ENCODE results near the gene IQCE. TPM values are rescaled to one million over a fixed set of nuclear protein-coding genes. Genes with fewer than 3 reads are reported as not detected.
"Not testable (repeated sequence)": the region's sequence is repeated elsewhere in the genome, so short reads cannot be mapped to it uniquely, and the experiment has no call there.

The IQCE gene
- total RNA-seq, 2 experiments from 2014 or later: 8.3 to 10.0 TPM

DNA sequence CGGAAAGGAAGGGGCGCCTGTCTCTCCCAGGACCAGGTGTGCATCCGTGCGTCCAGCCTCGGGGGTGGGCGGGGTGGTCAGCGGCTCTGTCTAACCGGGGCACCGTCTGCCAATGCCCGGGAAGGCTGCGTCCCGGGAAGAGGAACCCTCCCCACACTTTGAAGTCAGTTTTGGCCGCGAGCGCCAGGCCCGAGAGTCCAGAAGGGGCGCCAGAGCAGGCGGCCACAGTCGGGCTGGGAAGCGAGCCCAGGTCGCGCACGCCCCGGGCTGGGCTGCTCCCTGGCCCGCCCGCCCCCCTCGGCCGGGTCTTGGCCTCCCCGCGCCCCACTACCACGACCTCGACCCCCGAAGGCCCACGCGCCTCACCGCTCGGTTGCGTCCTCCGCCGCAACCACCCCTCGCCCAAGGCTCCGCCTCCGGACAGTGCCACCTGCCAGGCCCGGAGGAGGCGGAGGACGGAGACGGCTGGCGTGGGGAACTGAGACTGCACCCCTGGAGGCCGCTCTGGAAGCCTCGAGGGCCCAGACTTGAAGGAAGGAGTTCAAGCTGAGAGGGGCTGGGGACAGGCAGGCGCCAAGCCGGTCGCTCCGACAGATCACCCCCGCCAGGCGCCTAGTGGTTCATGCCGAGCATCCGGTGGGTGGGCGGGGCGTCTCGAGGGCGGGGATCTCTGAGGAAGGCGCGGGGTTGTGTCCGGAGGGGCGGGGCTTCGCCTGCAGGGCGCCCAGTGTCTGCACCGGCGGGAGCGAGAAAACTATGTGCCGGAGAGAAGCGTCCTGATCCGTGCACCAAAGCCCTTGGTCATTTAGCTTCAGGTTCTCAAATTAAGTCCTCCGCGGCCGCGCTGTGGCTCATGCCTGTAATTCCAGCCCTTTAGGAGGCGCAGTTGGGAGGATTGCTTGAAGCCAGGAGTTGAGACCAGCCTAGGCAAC lies 3.4 kb upstream of the IQCE start, which contains the start of gene BRAT1:
TSS of gene BRAT1 (minus strand) at position 404 of the 932 bp plus-strand sequence. CDS start 1,093 bp downstream, outside the sequence.
- POLR2A ChIA-PET: interaction anchor here (0.7 to 1.5 kb wide), 8 partner anchors 15 to 98 kb away, joined by 3 to 12 read pairs (median 4); no protein-coding TSS in a partner anchor
- no peaks in the 10 kb centered on the region for H3K27me3 Mint-ChIP-seq
- peaks cover 25% of the 10 kb centered on the region for H3K4me1 Mint-ChIP-seq
- H3K9me3 Mint-ChIP-seq: no peaks in the 10 kb centered on the region
- peak within 1 kb of the TSS; percentile 92 for H3K27ac Mint-ChIP-seq
- ATAC-seq (ENCODE audit: low read depth) (peak; percentile 83), DNase-seq (peak; percentile 95)
- H3K36me3 Mint-ChIP-seq: peaks cover 8% of the 10 kb centered on the region
- H3K4me3 Mint-ChIP-seq: peak within 1 kb of the TSS; percentile 89

DNA sequence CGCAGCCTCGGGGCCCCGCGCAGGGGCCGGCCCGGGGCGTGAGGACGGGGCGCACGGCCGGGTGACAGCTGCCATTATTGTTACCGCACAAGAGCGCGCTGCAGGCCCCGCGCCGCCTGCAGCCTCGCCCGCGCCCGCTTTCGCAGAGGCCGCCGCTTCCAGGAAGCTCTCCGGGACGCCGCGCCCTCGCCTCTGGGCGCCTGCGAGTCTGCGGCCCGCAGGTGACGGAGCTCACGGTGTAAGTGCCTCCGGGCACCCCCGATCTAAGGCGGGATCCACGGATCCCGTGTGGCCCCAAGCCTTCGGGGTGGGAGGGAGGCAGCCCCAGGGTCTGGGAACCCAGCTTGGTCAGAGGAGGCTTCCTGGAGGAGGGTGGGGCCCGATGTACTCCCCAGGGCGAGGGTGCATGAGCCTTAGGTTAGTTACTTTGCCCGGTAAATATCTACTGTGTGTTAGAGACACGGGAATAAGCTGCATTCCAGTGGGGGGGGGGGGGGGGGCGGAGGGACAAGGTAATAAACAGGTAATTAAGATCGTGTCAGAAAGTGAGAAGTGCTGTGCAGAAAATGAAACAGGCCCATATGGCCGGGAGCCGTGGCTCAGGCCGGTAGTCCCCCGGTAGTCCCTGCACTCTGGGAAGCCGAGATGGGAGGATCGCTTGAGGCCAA lies 638 bp downstream of the IQCE start:
- DNase-seq (no peak), ATAC-seq (ENCODE audit: low read depth) (peak; percentile 14)
- Mint-ChIP-seq H3K4me1 (peaks cover 12% of the 10 kb centered on the region), H3K9me3 (no peaks in the 10 kb centered on the region), H3K36me3 (no peaks in the 10 kb centered on the region), H3K27me3 (no peaks in the 10 kb centered on the region), H3K4me3 (peak overlapping the region; percentile 79), H3K27ac (peak overlapping the region; percentile 38)
- POLR2A ChIA-PET: interaction anchor here (0.7 to 1.4 kb wide), 6 partner anchors 20 to 85 kb away, joined by 3 to 6 read pairs (median 4); no protein-coding TSS in a partner anchor

DNA sequence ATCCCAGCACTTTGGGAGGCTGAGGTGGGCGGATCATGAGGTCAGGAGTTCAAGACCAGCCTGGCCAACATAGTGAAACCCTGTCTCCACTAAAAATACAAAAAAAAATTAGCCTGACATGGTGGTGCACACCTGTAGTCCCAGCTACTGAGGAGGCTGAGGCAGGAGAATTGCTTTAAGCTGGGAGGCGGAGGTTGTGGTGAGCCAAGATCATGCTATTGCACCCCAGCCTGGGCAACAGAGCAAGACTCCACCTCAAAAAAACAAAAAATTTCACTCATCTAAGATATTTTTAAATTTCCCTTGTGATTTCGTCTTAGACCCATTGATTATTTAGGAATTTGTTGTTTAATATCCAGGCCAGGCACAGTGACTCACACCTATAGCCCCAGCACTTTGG lies 5.2 kb downstream of the IQCE start:
- DNase-seq; H3K27ac Mint-ChIP-seq; POLR2A ChIA-PET; H3K4me1 Mint-ChIP-seq; H3K36me3 Mint-ChIP-seq; H3K27me3 Mint-ChIP-seq; H3K4me3 Mint-ChIP-seq; ATAC-seq (ENCODE audit: low read depth); H3K9me3 Mint-ChIP-seq: not testable (repeated sequence)

DNA sequence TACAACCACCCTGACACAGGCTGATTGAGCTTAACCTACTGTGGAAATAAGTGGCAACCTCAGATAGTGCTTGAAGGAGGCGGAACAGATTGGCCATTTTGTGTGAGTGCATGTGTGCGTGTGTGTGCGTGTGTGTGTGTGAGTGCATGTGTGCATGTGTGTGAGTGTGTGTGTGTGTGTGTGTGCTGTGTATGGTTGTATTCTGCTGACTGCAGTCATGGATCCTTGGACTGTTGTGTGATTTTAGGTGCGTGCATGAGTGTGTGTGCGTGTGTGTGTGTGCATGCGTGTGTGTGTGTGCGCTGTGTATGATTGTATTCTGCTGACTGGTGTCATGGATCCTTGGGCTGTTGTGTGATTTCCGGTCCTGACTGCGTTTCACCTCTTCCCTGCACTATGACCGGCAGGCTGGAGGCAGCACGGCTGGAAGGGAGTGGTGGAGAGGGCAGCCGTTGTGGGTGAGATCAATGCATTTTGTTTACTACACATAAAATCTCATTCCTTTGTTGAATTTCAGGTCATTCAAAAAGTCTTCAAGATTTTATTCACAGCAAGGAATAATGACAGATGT lies 6.3 kb downstream of the IQCE start:
- no peak overlapping the region for H3K4me3 Mint-ChIP-seq
- H3K27me3 Mint-ChIP-seq: peaks cover 2% of the 10 kb centered on the region
- no peak for ATAC-seq (ENCODE audit: low read depth)
- no peaks in the 10 kb centered on the region for H3K9me3 Mint-ChIP-seq
- H3K4me1 Mint-ChIP-seq: peaks cover 2% of the 10 kb centered on the region
- H3K27ac Mint-ChIP-seq: no peak overlapping the region
- H3K36me3 Mint-ChIP-seq: peaks cover 2% of the 10 kb centered on the region
- POLR2A ChIA-PET: no interaction called here
- no peak for DNase-seq

DNA sequence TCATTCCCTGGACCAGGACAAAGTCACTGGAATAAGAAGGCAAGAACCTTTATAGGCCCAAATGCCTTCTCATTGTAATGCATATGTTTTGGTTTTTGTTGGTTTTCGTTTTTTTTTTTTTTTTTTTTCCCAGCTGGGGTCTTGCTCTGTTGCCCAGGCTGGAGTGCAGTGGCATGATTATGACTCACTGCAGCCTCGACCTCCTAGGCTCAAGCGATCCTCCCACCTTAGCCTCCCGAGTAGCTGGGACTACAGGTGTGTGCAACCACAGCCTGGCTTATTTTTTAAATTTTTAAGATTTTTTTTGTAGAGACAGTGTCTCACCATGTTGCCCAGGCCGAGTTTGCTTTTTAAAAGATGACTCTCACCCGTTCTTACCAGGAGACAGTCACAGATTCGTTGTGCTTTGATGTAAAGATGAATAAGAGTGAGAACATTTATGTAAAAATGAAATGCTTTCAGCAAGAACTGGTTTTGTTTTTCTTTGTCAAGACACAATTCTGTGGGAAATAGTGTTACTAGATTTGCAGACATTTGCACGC lies 7.6 kb downstream of the IQCE start:
- Mint-ChIP-seq H3K4me3 (no peak overlapping the region), H3K9me3 (no peaks in the 10 kb centered on the region), H3K27ac (no peak overlapping the region), H3K27me3 (peaks cover 2% of the 10 kb centered on the region), H3K36me3 (peaks cover 2% of the 10 kb centered on the region), H3K4me1 (no peaks in the 10 kb centered on the region)
- ATAC-seq (ENCODE audit: low read depth) (no peak), DNase-seq (no peak)
- POLR2A ChIA-PET: interaction anchor here (0.6 kb wide), 1 partner anchor 144 kb away, joined by 3 read pairs; no protein-coding TSS in a partner anchor

DNA sequence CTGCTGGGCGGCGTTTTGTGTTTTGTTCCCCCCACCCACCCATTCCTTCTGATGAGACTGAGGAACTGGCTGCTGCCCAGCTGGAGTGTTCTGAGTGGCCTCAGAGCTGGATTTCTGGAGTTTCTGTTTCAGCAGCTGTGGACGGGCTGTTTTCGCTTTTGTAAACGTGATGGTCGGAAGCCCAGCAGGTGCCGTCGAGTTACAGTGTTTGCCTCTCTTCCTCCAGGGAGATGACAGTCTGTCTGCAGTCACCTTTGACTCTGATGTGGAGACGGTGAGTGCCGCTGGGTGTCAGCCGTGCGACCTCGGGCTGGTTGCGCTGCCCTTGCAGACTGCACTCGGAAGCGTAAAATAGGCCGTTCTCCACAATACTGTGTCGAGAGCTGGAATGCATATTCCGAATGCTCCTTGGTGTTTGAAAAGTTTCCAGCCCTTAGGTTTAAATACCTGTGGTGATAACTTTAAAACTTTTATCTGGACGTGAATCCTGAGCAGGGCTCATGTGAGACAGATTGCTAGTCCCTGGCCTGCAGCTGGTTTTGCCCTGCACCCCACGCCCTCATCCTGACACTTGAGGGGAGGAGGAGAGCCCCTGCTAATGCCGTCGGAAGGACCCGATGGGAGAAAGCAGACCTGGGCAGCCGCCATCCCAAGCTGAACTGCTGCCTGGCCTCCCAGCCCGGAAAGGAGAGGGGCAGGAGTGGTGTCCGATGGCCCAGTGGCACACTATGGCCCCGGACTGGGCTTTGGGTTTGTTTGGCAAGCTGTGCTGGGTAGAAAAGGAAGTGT lies 8.3 kb downstream of the IQCE start:
- no peak for DNase-seq

DNA sequence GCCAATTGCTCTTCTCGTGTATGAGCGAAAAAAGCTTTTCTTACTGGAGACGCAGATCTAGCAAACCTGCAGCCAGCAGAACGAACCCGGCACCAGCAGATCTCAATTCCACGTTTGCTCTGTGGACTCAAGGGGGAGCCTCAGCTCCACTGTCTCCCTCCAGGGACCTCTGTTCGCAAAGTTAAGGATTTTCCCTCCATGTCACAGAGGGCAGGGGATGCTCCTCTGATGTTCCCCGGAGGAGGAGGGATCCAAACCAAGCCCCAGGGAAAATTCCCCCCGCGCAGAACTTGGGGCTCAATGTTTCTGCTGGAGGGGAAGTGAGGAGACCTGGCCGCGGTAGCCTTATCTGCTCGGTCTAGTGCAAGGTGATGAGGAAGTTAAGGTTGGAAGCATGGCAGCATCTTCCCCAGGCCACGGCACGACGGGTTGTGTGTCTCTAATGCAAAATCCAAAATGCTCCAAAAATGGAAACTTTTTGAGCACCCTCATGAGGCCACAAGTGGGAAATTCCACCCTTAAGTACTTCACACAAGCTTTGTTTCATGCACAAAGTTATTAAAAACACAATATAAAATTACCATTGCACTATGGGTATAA lies 9.0 kb downstream of the IQCE start:
- DNase-seq: no peak
- peaks cover 2% of the 10 kb centered on the region for H3K36me3 Mint-ChIP-seq
- H3K27ac Mint-ChIP-seq: no peak overlapping the region
- no peak for ATAC-seq (ENCODE audit: low read depth)
- H3K9me3 Mint-ChIP-seq: no peaks in the 10 kb centered on the region
- H3K27me3 Mint-ChIP-seq: peaks cover 2% of the 10 kb centered on the region
- H3K4me1 Mint-ChIP-seq: no peaks in the 10 kb centered on the region
- H3K4me3 Mint-ChIP-seq: no peak overlapping the region
- POLR2A ChIA-PET: no interaction called here

More for the DNA sequence above, 8.3 kb downstream of the IQCE start:
- H3K27me3 Mint-ChIP-seq: peaks cover 2% of the 10 kb centered on the region
- no peak overlapping the region for H3K27ac Mint-ChIP-seq
- H3K9me3 Mint-ChIP-seq: no peaks in the 10 kb centered on the region
- no peak for ATAC-seq (ENCODE audit: low read depth)
- H3K36me3 Mint-ChIP-seq: peaks cover 2% of the 10 kb centered on the region
- H3K4me1 Mint-ChIP-seq: no peaks in the 10 kb centered on the region
- H3K4me3 Mint-ChIP-seq: no peak overlapping the region
- POLR2A ChIA-PET: no interaction called here

DNA sequence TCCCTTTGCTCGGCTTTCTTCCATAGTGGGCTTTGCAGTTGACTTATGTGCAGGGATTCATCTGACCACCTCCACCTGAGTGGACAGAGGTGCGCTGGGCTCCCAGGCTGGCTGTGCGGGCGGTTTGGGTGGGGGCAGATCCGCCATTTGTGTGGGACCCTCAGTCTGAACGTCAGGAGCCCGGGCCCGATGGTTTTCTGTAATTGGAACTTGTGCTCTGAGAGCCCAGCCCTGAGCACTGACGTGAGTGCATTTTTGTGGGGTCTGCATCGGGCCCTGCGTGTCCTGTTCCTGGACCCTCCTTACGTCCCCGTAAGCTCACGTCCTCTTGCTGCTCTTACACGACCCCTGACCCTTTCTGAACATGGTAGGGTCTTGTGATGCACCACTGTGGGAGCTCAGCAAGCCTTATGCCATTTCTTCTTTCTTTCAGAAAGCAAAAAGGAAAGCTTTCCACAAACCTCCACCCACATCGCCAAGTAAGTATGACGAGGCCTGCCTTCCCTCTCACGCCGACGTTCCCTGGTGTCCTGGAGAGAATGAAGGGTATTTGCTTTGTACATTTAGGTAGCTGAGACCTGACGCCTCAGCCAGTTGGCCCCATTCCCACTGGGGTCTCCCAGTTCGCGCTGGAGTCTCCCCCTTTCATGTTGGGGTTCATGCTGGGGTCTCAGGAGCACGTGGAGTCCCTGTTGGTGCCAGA lies 9.9 kb downstream of the IQCE start:
- DNase-seq (no peak), ATAC-seq (ENCODE audit: low read depth) (no peak)
- H3K27me3 Mint-ChIP-seq: peaks cover 2% of the 10 kb centered on the region
- H3K4me1 Mint-ChIP-seq: no peaks in the 10 kb centered on the region
- H3K27ac Mint-ChIP-seq: no peak overlapping the region
- H3K4me3 Mint-ChIP-seq: no peak overlapping the region
- POLR2A ChIA-PET: no interaction called here
- H3K36me3 Mint-ChIP-seq: peaks cover 3% of the 10 kb centered on the region
- H3K9me3 Mint-ChIP-seq: no peaks in the 10 kb centered on the region

DNA sequence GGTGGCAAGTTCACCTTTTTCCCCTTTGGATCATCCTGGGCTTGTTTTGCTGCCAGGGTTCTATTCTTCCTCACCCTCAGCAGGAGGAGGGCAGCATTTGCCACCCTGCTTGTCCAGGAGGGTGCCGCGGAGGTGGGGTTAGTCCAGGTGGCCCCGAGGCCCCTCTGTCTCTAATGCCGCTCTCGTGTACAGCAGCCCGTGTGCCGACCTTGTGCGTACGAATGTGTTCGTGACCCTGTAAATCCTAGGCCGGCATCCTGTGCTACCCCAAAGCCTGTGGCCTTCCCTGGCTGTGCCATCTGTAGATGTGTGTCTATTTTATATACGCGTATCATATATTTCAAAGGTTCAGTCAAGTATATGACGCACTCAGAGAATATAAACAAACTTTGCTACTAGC lies 10.6 kb downstream of the IQCE start:
- H3K9me3 Mint-ChIP-seq: no peaks in the 10 kb centered on the region
- no peak for ATAC-seq (ENCODE audit: low read depth)
- H3K4me3 Mint-ChIP-seq: no peak overlapping the region
- no peak overlapping the region for H3K27ac Mint-ChIP-seq
- H3K4me1 Mint-ChIP-seq: peaks cover 6% of the 10 kb centered on the region
- no peak for DNase-seq
- H3K36me3 Mint-ChIP-seq: peaks cover 3% of the 10 kb centered on the region
- POLR2A ChIA-PET: no interaction called here
- H3K27me3 Mint-ChIP-seq: peaks cover 2% of the 10 kb centered on the region

DNA sequence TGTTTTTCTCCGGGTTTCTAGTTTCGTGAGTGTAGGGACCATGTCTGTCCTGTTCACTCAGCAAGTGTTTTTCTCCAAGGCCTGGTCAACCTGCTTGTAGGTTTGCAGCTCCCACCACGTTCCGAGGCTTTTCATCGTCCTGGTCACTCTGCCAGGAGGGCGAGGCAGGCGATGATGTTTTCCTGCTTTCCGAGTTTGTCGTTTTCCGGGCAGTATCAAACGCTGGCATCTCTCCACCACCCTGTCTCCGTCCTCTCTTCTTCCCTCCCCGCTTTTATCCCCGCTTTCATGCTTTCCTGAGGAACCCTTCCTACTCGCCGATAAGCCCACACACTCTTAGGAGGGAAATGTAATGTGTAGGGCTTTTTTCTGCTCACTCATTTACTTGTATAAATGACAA lies 11.2 kb downstream of the IQCE start:
- Mint-ChIP-seq H3K4me1 (peaks cover 11% of the 10 kb centered on the region), H3K9me3 (no peaks in the 10 kb centered on the region), H3K27ac (no peak overlapping the region), H3K4me3 (no peak overlapping the region), H3K27me3 (peaks cover 2% of the 10 kb centered on the region), H3K36me3 (peaks cover 3% of the 10 kb centered on the region)
- POLR2A ChIA-PET: no interaction called here
- DNase-seq (no peak), ATAC-seq (ENCODE audit: low read depth) (no peak)

DNA sequence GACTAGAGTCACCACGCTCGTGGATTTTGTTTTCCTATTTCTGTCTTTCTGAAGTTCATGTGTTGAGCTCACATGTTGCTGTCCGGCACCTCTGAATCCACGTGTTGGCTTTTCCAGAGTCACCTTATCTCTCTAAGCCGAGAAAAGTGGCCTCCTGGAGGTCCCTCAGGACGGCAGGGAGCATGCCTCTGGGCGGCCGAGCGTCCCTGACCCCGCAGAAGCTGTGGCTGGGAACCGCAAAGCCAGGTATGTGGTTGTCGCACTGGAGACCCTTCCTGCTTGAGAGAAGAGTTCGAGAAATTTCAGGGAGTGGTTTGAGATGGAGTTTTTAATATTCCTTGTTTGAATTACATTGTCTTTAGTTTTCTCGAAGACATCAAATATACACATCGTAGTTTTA lies 12.6 kb downstream of the IQCE start:
- POLR2A ChIA-PET: interaction anchor here (0.6 kb wide), 1 partner anchor 159 kb away, joined by 3 read pairs; no protein-coding TSS in a partner anchor
- Mint-ChIP-seq H3K36me3 (peaks cover 5% of the 10 kb centered on the region), H3K4me1 (peaks cover 19% of the 10 kb centered on the region), H3K27ac (no peak overlapping the region), H3K27me3 (peaks cover 2% of the 10 kb centered on the region), H3K9me3 (no peaks in the 10 kb centered on the region), H3K4me3 (no peak overlapping the region)
- DNase-seq (no peak), ATAC-seq (ENCODE audit: low read depth) (no peak)

Data from activated naive CD8-positive, alpha-beta T cell treated with anti-CD3 and anti-CD28 coated beads, Interleukin-2, amount 10 ng/mL, durations not matched to agents 7 days and 5 days (primary cell).